ENCODE measurements around the gene AADACL2. TPM values are rescaled to one million over a fixed set of nuclear protein-coding genes. Genes with fewer than 3 reads are reported as not detected.

The AADACL2 gene
- total and polyA plus RNA-seq, 3 experiments from 2014 or later, result not detected

- peaks cover 0 to 3% (median 0%) of the 10 kb centered on the region in 5 donors for H3K9me3 Mint-ChIP-seq
- peaks cover 1 to 19% of the 10 kb centered on the region in 2 donors for H3K27me3 Mint-ChIP-seq
- peaks cover 0 to 3% (median 0%) of the 10 kb centered on the region in 3 donors for H3K36me3 Mint-ChIP-seq
- H3K4me3 ChIP-seq (ENCODE audit: low read length), result no peak overlapping the region
- no peaks in the 10 kb centered on the region for H3K36me3 ChIP-seq (ENCODE audit: insufficient read depth, low read length)
- POLR2A ChIA-PET, result no interaction called here
- DNase-seq, result no peak
- H3K4me1 Mint-ChIP-seq, result no peaks in the 10 kb centered on the region
- no peaks in the 10 kb centered on the region for H3K9me3 ChIP-seq (ENCODE audit: low read length)
- no peak overlapping the region for H3K4me3 Mint-ChIP-seq
- CTCF ChIA-PET, result no interaction called here
- H3K4me1 ChIP-seq (ENCODE audit: insufficient read depth, low read length), result no peaks in the 10 kb centered on the region
- H3K27me3 ChIP-seq (ENCODE audit: insufficient read depth, low read length, poor library complexity, severe bottlenecking), result no peaks in the 10 kb centered on the region
- no peak overlapping the region for H3K27ac Mint-ChIP-seq
- H3K27ac ChIP-seq (ENCODE audit: low read depth, low read length), result no peak overlapping the region
Measured at GRCh38 chr3:151769175-151769574, 35.4 kb downstream of the AADACL2 start.

- no peaks in the 10 kb centered on the region for H3K9me3 ChIP-seq (ENCODE audit: low read length)
- Mint-ChIP-seq H3K27ac (no peak overlapping the region), H3K27me3 (peaks cover 2 to 20% of the 10 kb centered on the region in 2 donors), H3K9me3 (peaks cover 0 to 3% (median 0%) of the 10 kb centered on the region in 5 donors), H3K36me3 (peaks cover 0 to 3% (median 2%) of the 10 kb centered on the region in 3 donors), H3K4me1 (no peaks in the 10 kb centered on the region), H3K4me3 (no peak overlapping the region)
- no peaks in the 10 kb centered on the region for H3K4me1 ChIP-seq (ENCODE audit: insufficient read depth, low read length)
- no peaks in the 10 kb centered on the region for H3K27me3 ChIP-seq (ENCODE audit: insufficient read depth, low read length, poor library complexity, severe bottlenecking)
- H3K4me3 ChIP-seq (ENCODE audit: low read length), result no peak overlapping the region
- no peak overlapping the region for H3K27ac ChIP-seq (ENCODE audit: low read depth, low read length)
- ChIA-PET POLR2A (no interaction called here), CTCF (no interaction called here)
- no peaks in the 10 kb centered on the region for H3K36me3 ChIP-seq (ENCODE audit: insufficient read depth, low read length)
- DNase-seq, result no peak
Measured at GRCh38 chr3:151770956-151771355, 37.2 kb downstream of the AADACL2 start.

GRCh38 chr3:151772825-151773480 is 39.2 kb downstream of the AADACL2 start:
- Mint-ChIP-seq H3K36me3 (peaks cover 0 to 3% (median 2%) of the 10 kb centered on the region in 3 donors), H3K4me3 (no peak overlapping the region), H3K9me3 (peaks cover 0 to 3% (median 0%) of the 10 kb centered on the region in 5 donors), H3K27me3 (peaks cover 2 to 19% of the 10 kb centered on the region in 2 donors), H3K4me1 (no peaks in the 10 kb centered on the region), H3K27ac (no peak overlapping the region)
- Histone ChIP-seq H3K27ac (ENCODE audit: low read depth, low read length) (no peak overlapping the region), H3K36me3 (ENCODE audit: insufficient read depth, low read length) (no peaks in the 10 kb centered on the region), H3K9me3 (ENCODE audit: low read length) (no peaks in the 10 kb centered on the region), H3K4me3 (ENCODE audit: low read length) (no peak overlapping the region), H3K27me3 (ENCODE audit: insufficient read depth, low read length, poor library complexity, severe bottlenecking) (no peaks in the 10 kb centered on the region), H3K4me1 (ENCODE audit: insufficient read depth, low read length) (no peaks in the 10 kb centered on the region)
- no peak for DNase-seq
- ChIA-PET POLR2A (no interaction called here), CTCF (no interaction called here)

GRCh38 chr3:151774235-151774634 is 40.5 kb downstream of the AADACL2 start:
- Mint-ChIP-seq H3K4me1 (no peaks in the 10 kb centered on the region), H3K27ac (no peak overlapping the region), H3K36me3 (peaks cover 0 to 3% (median 2%) of the 10 kb centered on the region in 3 donors), H3K27me3 (peaks cover 2 to 22% of the 10 kb centered on the region in 2 donors), H3K4me3 (no peak overlapping the region), H3K9me3 (peaks cover 0 to 3% (median 0%) of the 10 kb centered on the region in 5 donors)
- no peaks in the 10 kb centered on the region for H3K36me3 ChIP-seq (ENCODE audit: insufficient read depth, low read length)
- CTCF ChIA-PET, result no interaction called here
- no peak for DNase-seq
- H3K4me3 ChIP-seq (ENCODE audit: low read length), result no peak overlapping the region
- no peak overlapping the region for H3K27ac ChIP-seq (ENCODE audit: low read depth, low read length)
- no peaks in the 10 kb centered on the region for H3K4me1 ChIP-seq (ENCODE audit: insufficient read depth, low read length)
- no peaks in the 10 kb centered on the region for H3K27me3 ChIP-seq (ENCODE audit: insufficient read depth, low read length, poor library complexity, severe bottlenecking)
- POLR2A ChIA-PET, result no interaction called here
- H3K9me3 ChIP-seq (ENCODE audit: low read length), result no peaks in the 10 kb centered on the region

- POLR2A ChIA-PET, result no interaction called here
- H3K4me1 ChIP-seq (ENCODE audit: insufficient read depth, low read length), result no peaks in the 10 kb centered on the region
- H3K27me3 Mint-ChIP-seq, result peaks cover 2 to 25% of the 10 kb centered on the region in 2 donors
- no peaks in the 10 kb centered on the region for H3K36me3 ChIP-seq (ENCODE audit: insufficient read depth, low read length)
- H3K36me3 Mint-ChIP-seq, result peaks cover 0 to 3% (median 2%) of the 10 kb centered on the region in 3 donors
- peaks cover 0 to 3% (median 0%) of the 10 kb centered on the region in 5 donors for H3K9me3 Mint-ChIP-seq
- no peak overlapping the region for H3K4me3 Mint-ChIP-seq
- DNase-seq, result no peak
- H3K4me1 Mint-ChIP-seq, result no peaks in the 10 kb centered on the region
- H3K27ac Mint-ChIP-seq, result no peak overlapping the region
- CTCF ChIA-PET, result no interaction called here
- no peaks in the 10 kb centered on the region for H3K27me3 ChIP-seq (ENCODE audit: insufficient read depth, low read length, poor library complexity, severe bottlenecking)
- no peak overlapping the region for H3K27ac ChIP-seq (ENCODE audit: low read depth, low read length)
- H3K9me3 ChIP-seq (ENCODE audit: low read length), result no peaks in the 10 kb centered on the region
- H3K4me3 ChIP-seq (ENCODE audit: low read length), result no peak overlapping the region
Measured at GRCh38 chr3:151774910-151775309, 41.2 kb downstream of the AADACL2 start.

- no peak for DNase-seq
- Mint-ChIP-seq H3K36me3 (peaks cover 0 to 3% (median 2%) of the 10 kb centered on the region in 3 donors), H3K4me1 (no peaks in the 10 kb centered on the region), H3K9me3 (no peaks in the 10 kb centered on the region), H3K4me3 (no peak overlapping the region), H3K27ac (no peak overlapping the region), H3K27me3 (peaks cover 2 to 21% of the 10 kb centered on the region in 2 donors)
- ChIA-PET CTCF (no interaction called here), POLR2A (no interaction called here)
- no peak overlapping the region for H3K4me3 ChIP-seq (ENCODE audit: low read length)
- no peaks in the 10 kb centered on the region for H3K9me3 ChIP-seq (ENCODE audit: low read length)
- no peaks in the 10 kb centered on the region for H3K27me3 ChIP-seq (ENCODE audit: insufficient read depth, low read length, poor library complexity, severe bottlenecking)
- H3K36me3 ChIP-seq (ENCODE audit: insufficient read depth, low read length), result no peaks in the 10 kb centered on the region
- H3K27ac ChIP-seq (ENCODE audit: low read depth, low read length), result no peak overlapping the region
- H3K4me1 ChIP-seq (ENCODE audit: insufficient read depth, low read length), result no peaks in the 10 kb centered on the region
Measured at GRCh38 chr3:151775314-151776258, 41.9 kb downstream of the AADACL2 start.

GRCh38 chr3:151776259-151776740 is 42.6 kb downstream of the AADACL2 start:
- Histone ChIP-seq H3K4me3 (ENCODE audit: low read length) (no peak overlapping the region), H3K27me3 (ENCODE audit: insufficient read depth, low read length, poor library complexity, severe bottlenecking) (no peaks in the 10 kb centered on the region), H3K27ac (ENCODE audit: low read depth, low read length) (no peak overlapping the region), H3K4me1 (ENCODE audit: insufficient read depth, low read length) (no peaks in the 10 kb centered on the region), H3K36me3 (ENCODE audit: insufficient read depth, low read length) (no peaks in the 10 kb centered on the region), H3K9me3 (ENCODE audit: low read length) (no peaks in the 10 kb centered on the region)
- Mint-ChIP-seq H3K36me3 (peaks cover 0 to 3% (median 2%) of the 10 kb centered on the region in 3 donors), H3K4me3 (no peak overlapping the region), H3K27me3 (peaks cover 2 to 25% of the 10 kb centered on the region in 2 donors), H3K9me3 (no peaks in the 10 kb centered on the region), H3K27ac (no peak overlapping the region), H3K4me1 (no peaks in the 10 kb centered on the region)
- ChIA-PET CTCF (no interaction called here), POLR2A (no interaction called here)
- DNase-seq, result no peak

- ChIA-PET CTCF (no interaction called here), POLR2A (no interaction called here)
- Histone ChIP-seq H3K27me3 (ENCODE audit: insufficient read depth, low read length, poor library complexity, severe bottlenecking) (no peaks in the 10 kb centered on the region), H3K9me3 (ENCODE audit: low read length) (no peaks in the 10 kb centered on the region), H3K4me3 (ENCODE audit: low read length) (no peak overlapping the region), H3K4me1 (ENCODE audit: insufficient read depth, low read length) (no peaks in the 10 kb centered on the region), H3K27ac (ENCODE audit: low read depth, low read length) (no peak overlapping the region), H3K36me3 (ENCODE audit: insufficient read depth, low read length) (no peaks in the 10 kb centered on the region)
- no peak for DNase-seq
- no peak overlapping the region for H3K4me3 Mint-ChIP-seq
- no peaks in the 10 kb centered on the region for H3K4me1 Mint-ChIP-seq
- peaks cover 2 to 25% of the 10 kb centered on the region in 2 donors for H3K27me3 Mint-ChIP-seq
- H3K9me3 Mint-ChIP-seq, result no peaks in the 10 kb centered on the region
- peaks cover 0 to 2% (median 2%) of the 10 kb centered on the region in 3 donors for H3K36me3 Mint-ChIP-seq
- no peak overlapping the region for H3K27ac Mint-ChIP-seq
Measured at GRCh38 chr3:151777880-151778279, 44.2 kb downstream of the AADACL2 start.
